ENCODE measurements around the gene EFHC1. TPM values are rescaled to one million over a fixed set of nuclear protein-coding genes. Genes with fewer than 3 reads are reported as not detected.

EFHC1 gene
- total RNA-seq, 2 donors from 2014 or later, result 4.0 to 5.5 TPM

DNA sequence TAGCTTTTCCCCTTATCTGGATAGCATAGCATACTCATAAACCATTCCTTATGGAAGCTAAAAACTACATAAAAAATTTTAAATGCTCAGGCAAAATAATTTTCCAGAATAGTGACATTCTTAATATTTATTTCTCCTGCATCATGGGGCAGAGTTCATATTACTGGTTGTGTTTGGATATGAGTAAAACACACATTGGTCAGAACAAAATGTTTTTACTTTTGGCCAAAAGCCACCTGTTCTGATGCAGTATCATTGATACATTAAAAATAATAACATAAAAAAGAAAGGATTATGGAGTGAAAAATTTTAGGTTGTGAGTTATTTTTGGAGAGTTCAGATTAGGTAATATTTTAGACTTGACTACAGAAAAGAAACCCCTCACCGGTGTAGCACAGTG, 123.1 kb downstream of the EFHC1 start:
- Mint-ChIP-seq H3K27me3 (no peaks in the 10 kb centered on the region), H3K4me1 (ENCODE audit: low read depth in 2 of 2) (peaks cover 32% of the 10 kb centered on the region in 2 donors), H3K9me3 (no peaks in the 10 kb centered on the region), H3K36me3 (no peaks in the 10 kb centered on the region), H3K27ac (no peak overlapping the region), H3K4me3 (no peak overlapping the region)
- DNase-seq (ENCODE audit: low spot score) (no peak), ATAC-seq (no peak)

GRCh38 chr6:52543729-52544601, 123.8 kb downstream of the EFHC1 start:
- H3K36me3 Mint-ChIP-seq, result no peaks in the 10 kb centered on the region
- no peak for ATAC-seq
- H3K9me3 Mint-ChIP-seq, result no peaks in the 10 kb centered on the region
- no peak overlapping the region for H3K4me3 Mint-ChIP-seq
- peaks cover 30 to 34% of the 10 kb centered on the region in 2 donors for H3K4me1 Mint-ChIP-seq (ENCODE audit: low read depth in 2 of 2)
- no peak for DNase-seq (ENCODE audit: low spot score)
- H3K27ac Mint-ChIP-seq, result no peak overlapping the region
- no peaks in the 10 kb centered on the region for H3K27me3 Mint-ChIP-seq

DNA sequence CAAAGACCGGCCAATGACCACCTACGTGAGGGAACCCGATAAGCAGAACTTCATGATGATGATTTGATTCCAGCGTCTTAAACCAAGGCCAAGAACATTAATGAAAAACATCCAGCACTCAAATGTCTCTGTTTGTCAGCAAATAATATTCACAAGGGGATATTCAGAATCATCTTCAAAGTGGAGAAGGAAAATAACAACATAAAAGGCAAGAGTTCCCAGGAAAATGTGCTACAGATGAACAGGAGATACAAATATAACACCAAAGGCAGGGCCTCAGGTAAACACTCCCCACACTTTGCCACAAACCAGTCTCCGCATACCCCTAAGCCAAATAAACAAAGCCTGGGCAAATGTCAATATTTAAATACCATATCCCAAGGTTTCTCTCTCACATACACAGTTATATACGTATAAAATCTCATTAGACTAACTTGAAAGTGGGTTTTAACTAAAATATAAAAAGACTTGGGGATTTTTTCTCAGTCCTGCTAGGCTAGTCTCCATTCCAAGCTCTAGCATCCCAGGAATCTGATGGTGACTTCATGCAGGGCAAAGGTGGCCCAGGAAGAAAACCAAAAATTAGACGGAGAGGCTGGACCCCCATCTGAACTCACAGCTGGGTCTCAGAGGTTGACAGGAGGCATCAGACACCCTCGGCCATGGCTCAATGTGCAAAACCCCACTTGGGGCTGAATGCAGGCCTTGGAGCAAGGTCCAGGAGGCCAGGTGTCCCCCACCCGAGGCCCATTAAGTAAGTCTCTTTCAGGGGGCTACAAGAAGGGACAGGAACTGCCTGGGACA, 124.7 kb downstream of the EFHC1 start:
- Mint-ChIP-seq H3K27ac (no peak overlapping the region), H3K27me3 (no peaks in the 10 kb centered on the region), H3K4me1 (ENCODE audit: low read depth in 2 of 2) (peaks cover 30 to 35% of the 10 kb centered on the region in 2 donors), H3K9me3 (no peaks in the 10 kb centered on the region), H3K36me3 (no peaks in the 10 kb centered on the region), H3K4me3 (no peak overlapping the region)
- ATAC-seq (no peak), DNase-seq (ENCODE audit: low spot score) (no peak)

DNA sequence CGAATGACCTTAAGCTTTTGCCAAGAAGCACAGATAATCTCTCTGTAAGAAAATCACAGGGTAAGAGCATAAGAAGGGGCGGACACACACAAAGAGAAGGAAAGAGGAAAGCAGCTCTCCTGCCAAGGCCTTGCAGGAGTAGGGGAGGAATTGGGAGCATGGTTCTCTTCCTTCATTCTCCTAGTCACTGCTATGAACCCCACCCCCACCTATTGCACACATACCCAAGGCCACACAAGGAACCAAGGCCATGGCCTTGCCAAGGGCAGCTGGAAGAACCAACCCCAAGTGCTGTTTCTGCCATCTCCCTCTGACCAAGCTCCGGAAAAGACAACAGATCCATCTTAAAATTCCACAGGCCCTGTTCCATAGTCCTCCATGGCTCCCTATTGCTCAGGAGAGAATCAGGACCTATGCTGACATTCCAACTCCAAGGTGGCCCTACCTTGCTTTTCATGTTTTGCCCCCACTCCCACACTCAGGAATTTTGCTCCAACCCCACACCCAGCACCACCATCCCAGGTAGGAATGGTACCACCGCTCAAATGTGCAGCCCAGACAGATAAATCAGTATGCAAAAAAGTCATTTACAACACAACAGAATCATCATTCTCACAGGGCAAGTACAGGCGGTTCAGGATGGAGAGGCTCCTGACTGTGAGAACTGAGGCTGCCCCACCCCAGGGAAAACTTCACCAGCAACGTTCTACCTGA, 125.4 kb downstream of the EFHC1 start:
- H3K27me3 Mint-ChIP-seq, result no peaks in the 10 kb centered on the region
- DNase-seq (ENCODE audit: low spot score), result no peak
- H3K9me3 Mint-ChIP-seq, result no peaks in the 10 kb centered on the region

GRCh38 chr6:52546192-52546591, 126.0 kb downstream of the EFHC1 start:
- no peaks in the 10 kb centered on the region for H3K9me3 Mint-ChIP-seq
- H3K4me1 Mint-ChIP-seq (ENCODE audit: low read depth in 2 of 2), result peaks cover 37 to 41% of the 10 kb centered on the region in 2 donors
- ATAC-seq (no peak), DNase-seq (ENCODE audit: low spot score) (no peak)
- H3K36me3 Mint-ChIP-seq, result no peaks in the 10 kb centered on the region
- H3K27me3 Mint-ChIP-seq, result no peaks in the 10 kb centered on the region
- H3K4me3 Mint-ChIP-seq, result no peak overlapping the region
- H3K27ac Mint-ChIP-seq, result peak overlapping the region in 1 of 2 donors; percentile 13

More for the DNA sequence above, 125.4 kb downstream of the EFHC1 start:
- Mint-ChIP-seq H3K4me3 (no peak overlapping the region), H3K36me3 (no peaks in the 10 kb centered on the region), H3K27ac (no peak overlapping the region), H3K4me1 (ENCODE audit: low read depth in 2 of 2) (peaks cover 31 to 37% of the 10 kb centered on the region in 2 donors)
- no peak for ATAC-seq

DNA sequence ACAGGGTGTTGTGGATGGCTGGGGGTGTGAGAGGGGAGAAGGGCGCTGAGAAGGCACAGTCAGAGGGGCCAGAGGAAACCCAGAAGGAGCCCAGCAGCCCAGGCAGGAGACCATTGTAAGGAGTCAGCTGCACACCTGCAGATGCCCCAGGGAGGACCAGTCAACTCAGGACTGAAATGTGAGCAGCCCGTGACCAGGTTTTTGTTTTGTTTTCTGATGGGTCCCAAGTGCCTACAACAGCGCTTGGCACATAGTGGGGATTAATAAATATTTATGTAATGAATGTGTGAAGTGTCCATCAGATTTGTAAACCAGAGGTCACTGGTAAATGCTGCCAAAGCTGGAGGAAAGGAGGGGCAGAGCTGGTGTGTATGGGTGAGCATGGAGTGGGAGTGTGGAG, 126.5 kb downstream of the EFHC1 start:
- DNase-seq (ENCODE audit: low spot score) (no peak), ATAC-seq (no peak)
- Mint-ChIP-seq H3K9me3 (no peaks in the 10 kb centered on the region), H3K4me1 (ENCODE audit: low read depth in 2 of 2) (peaks cover 38 to 44% of the 10 kb centered on the region in 2 donors), H3K27me3 (no peaks in the 10 kb centered on the region), H3K4me3 (no peak overlapping the region), H3K36me3 (no peaks in the 10 kb centered on the region), H3K27ac (peak overlapping the region in 1 of 2 donors; percentile 13)

GRCh38 chr6:52547647-52548352, 127.7 kb downstream of the EFHC1 start:
- peaks cover 44 to 45% of the 10 kb centered on the region in 2 donors for H3K4me1 Mint-ChIP-seq (ENCODE audit: low read depth in 2 of 2)
- no peaks in the 10 kb centered on the region for H3K9me3 Mint-ChIP-seq
- ATAC-seq (no peak), DNase-seq (ENCODE audit: low spot score) (no peak)
- H3K4me3 Mint-ChIP-seq, result no peak overlapping the region
- H3K27ac Mint-ChIP-seq, result no peak overlapping the region
- H3K36me3 Mint-ChIP-seq, result no peaks in the 10 kb centered on the region
- H3K27me3 Mint-ChIP-seq, result no peaks in the 10 kb centered on the region

GRCh38 chr6:52548353-52548713, 128.2 kb downstream of the EFHC1 start:
- Mint-ChIP-seq H3K27ac (no peak overlapping the region), H3K4me3 (no peak overlapping the region), H3K9me3 (no peaks in the 10 kb centered on the region), H3K36me3 (no peaks in the 10 kb centered on the region), H3K27me3 (no peaks in the 10 kb centered on the region), H3K4me1 (ENCODE audit: low read depth in 2 of 2) (peaks cover 48 to 49% of the 10 kb centered on the region in 2 donors)
- ATAC-seq (peak in 1 of 2 donors; percentile 47), DNase-seq (ENCODE audit: low spot score) (no peak)

GRCh38 chr6:52548999-52549398, 128.9 kb downstream of the EFHC1 start:
- Mint-ChIP-seq H3K36me3 (no peaks in the 10 kb centered on the region), H3K9me3 (no peaks in the 10 kb centered on the region), H3K4me1 (ENCODE audit: low read depth in 2 of 2) (peaks cover 54 to 55% of the 10 kb centered on the region in 2 donors), H3K4me3 (no peak overlapping the region), H3K27ac (no peak overlapping the region), H3K27me3 (no peaks in the 10 kb centered on the region)
- ATAC-seq (no peak), DNase-seq (ENCODE audit: low spot score) (no peak)

- Mint-ChIP-seq H3K4me1 (ENCODE audit: low read depth in 2 of 2) (peaks cover 52 to 56% of the 10 kb centered on the region in 2 donors), H3K36me3 (no peaks in the 10 kb centered on the region), H3K4me3 (no peak overlapping the region), H3K9me3 (no peaks in the 10 kb centered on the region), H3K27ac (no peak overlapping the region), H3K27me3 (no peaks in the 10 kb centered on the region)
- ATAC-seq (no peak), DNase-seq (ENCODE audit: low spot score) (no peak)
These were observed 129.3 kb downstream of the EFHC1 start for GRCh38 chr6:52549428-52549827.

DNA sequence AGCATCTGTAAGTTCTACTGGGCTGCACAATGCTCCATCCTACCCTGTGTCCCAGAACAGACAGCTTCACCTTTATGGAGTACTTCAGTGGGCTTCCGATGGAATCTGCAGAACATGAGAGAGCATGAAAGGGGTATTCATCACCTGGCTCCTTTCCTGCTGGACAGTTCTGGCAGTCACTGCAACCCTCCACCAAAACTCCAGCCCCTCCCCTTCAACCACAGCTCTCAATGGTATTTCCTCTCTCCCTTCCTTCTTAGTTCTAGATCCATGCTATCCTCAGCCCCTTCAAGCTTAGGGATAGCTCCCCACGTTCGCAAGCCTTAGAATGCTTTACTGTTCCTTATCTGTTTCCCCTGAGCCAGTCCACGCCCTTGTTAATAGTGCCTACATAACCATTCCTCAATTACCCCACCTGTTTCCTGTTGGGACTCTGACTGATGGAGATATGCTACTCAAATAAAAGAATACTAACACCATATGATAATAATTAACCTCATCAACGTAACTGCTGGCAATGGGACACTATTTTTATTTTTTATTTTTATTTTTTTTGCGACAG, 130.0 kb downstream of the EFHC1 start:
- H3K4me3 Mint-ChIP-seq, result no peak overlapping the region
- H3K4me1 Mint-ChIP-seq (ENCODE audit: low read depth in 2 of 2), result peaks cover 50 to 56% of the 10 kb centered on the region in 2 donors
- no peak for DNase-seq (ENCODE audit: low spot score)
- ATAC-seq, result no peak
- H3K27me3 Mint-ChIP-seq, result no peaks in the 10 kb centered on the region
- no peak overlapping the region for H3K27ac Mint-ChIP-seq
- no peaks in the 10 kb centered on the region for H3K9me3 Mint-ChIP-seq
- H3K36me3 Mint-ChIP-seq, result no peaks in the 10 kb centered on the region

DNA sequence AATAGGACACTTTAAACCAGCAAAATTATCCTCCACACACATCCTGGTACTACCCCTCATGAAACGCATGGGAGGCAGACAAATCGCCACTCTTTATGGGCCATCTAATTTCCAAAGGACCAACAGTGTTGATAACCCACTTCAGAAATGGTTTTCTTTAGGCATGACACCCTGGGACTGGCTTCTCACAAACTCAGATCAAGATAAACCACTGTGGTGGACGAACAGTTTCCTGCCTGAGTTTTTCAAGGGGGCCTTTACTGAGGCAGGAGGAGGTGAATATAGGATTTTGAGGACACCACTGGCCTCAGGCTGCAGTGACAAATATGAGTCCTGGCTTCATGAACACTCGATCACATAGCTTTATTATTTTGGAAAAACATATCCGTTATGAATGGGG, 130.7 kb downstream of the EFHC1 start:
- Mint-ChIP-seq H3K9me3 (no peaks in the 10 kb centered on the region), H3K27ac (no peak overlapping the region), H3K27me3 (no peaks in the 10 kb centered on the region), H3K4me3 (no peak overlapping the region), H3K4me1 (ENCODE audit: low read depth in 2 of 2) (peaks cover 49 to 51% of the 10 kb centered on the region in 2 donors), H3K36me3 (no peaks in the 10 kb centered on the region)
- ATAC-seq (no peak), DNase-seq (ENCODE audit: low spot score) (no peak)

All from natural killer cell treated with Interleukin-12 subunit alpha and Interleukin-12 subunit beta and Interleukin-15 and Interleukin-18, amount 100 ng/mL, for 72 hours (primary cell).